Heart left ventricle (tissue), 16 donors: ENCODE measurements around the gene METTL25. TPM values are rescaled to one million over a fixed set of nuclear protein-coding genes. Genes with fewer than 3 reads are reported as not detected.

ENCODE experiments used
- ATAC-seq, 4 donors: fragments of 200-7000 bp; cut with Tn5 transposase; one replicate each; pipeline ENCODE4 v1.9.1; 2020 to 2022; ENCODE audit warnings: moderate library complexity in 4 of 4, mild to moderate bottlenecking in 3 of 4, moderate number of reproducible peaks in 1 of 4
- DNase-seq, 5 donors: peaks; one replicate each; pipeline ENCODE4 v3.0.0-alpha.2; 2020
- H3K27ac ChIP-seq, 12 donors: fragments of 200-600 bp; sonication (generic) in 4 of 12; one replicate each; pipeline versions ENCODE4 v1.5.0 to v1.8.0; 2016 to 2022; ENCODE audit warnings: mild to moderate bottlenecking in 2 of 12
- H3K27me3 ChIP-seq, 9 donors: fragments of 200-600 bp; sonication (generic) in 2 of 9; one replicate each; pipeline versions ENCODE4 v1.5.1 to v1.8.0; 2016 to 2022; ENCODE audit warnings: mild to moderate bottlenecking in 3 of 9
- H3K36me3 ChIP-seq, 9 donors: fragments of 200-600 bp; sonication (generic) in 2 of 9; one replicate each; pipeline versions ENCODE4 v1.5.0 to v1.8.0; 2018 to 2022; ENCODE audit warnings: mild to moderate bottlenecking in 2 of 9
- H3K4me1 ChIP-seq, 12 donors: fragments of 200-600 bp; sonication (generic) in 4 of 12; one replicate each; pipeline versions ENCODE4 v1.5.0 to v1.8.0; 2016 to 2022; ENCODE audit warnings: mild to moderate bottlenecking in 3 of 12
- H3K4me3 ChIP-seq, 12 donors: fragments of 200-600 bp; sonication (generic) in 4 of 12; one replicate each; pipeline versions ENCODE4 v1.5.0 to v1.8.0; 2017 to 2022; ENCODE audit warnings: mild to moderate bottlenecking in 9 of 12, moderate library complexity in 4 of 12
- H3K9me3 ChIP-seq, 12 donors: fragments of 200-600 bp; sonication (generic) in 4 of 12; one replicate each; pipeline versions ENCODE4 v1.5.0 to v1.8.0; 2016 to 2022; ENCODE audit warnings: mild to moderate bottlenecking in 1 of 12
- POLR2A ChIP-seq, 2 donors: fragments of 450-650 bp; IDR thresholded peaks; one replicate each; pipeline ENCODE4 v1.6.1; 2017; ENCODE audit warnings: antibody characterized with exemption in 2 of 2, mild to moderate bottlenecking in 2 of 2, moderate library complexity in 2 of 2
- WGBS, 4 donors: extraction: QIAGEN DNeasy Blood & Tissue Kit in 2 of 4; methylation state at CpG; one replicate each; pipeline versions ENCODE4 v1.1.5 to v1.1.7; 2013 to 2018; 5-methylcytosine and 5-hydroxymethylcytosine counted together
- intact Hi-C, 10 donors: fragments of 100-400 bp; cut with DNase I; formaldehyde crosslinking; loops; one replicate each; pipeline versions ENCODE4 v1.11.1 to v1.14.2; 2022
- polyA plus RNA-seq, 2 donors: library from polyadenylated mRNA; stranded (reverse); fragments of 200-250 nt; gene quantifications; one replicate each; pipeline ENCODE4 v1.2.3, GENCODE V29; 2013
- total RNA-seq, 9 donors: library from RNA; depleted of rRNA in 2 of 9; stranded (reverse); fragments of >200 nt in 2 of 9; fragmentation: NEBNext Ultra II Directional in 3 of 9; extraction: Animal tissue kit (Norgen Biotek cat#: 25700) in 3 of 9; gene quantifications; one replicate each; pipeline versions ENCODE4 v1.1.0 to v1.2.4, GENCODE V29; 2016 to 2023
- TF ChIP-seq, protein P1 (sequence below), 12 donors: fragments of 200-600 bp; sonication (generic) in 4 of 12; IDR thresholded peaks; one replicate each; pipeline versions ENCODE4 v1.5.0 to v1.8.0; 2018 to 2022; ENCODE audit warnings: antibody characterized with exemption in 12 of 12, mild to moderate bottlenecking in 5 of 12
- donor health status: ischemic (EF 13 %, LVEDD 7.1; RV severe dilation, severe dysfunction).
- donor health status: healthy with polysubstance abuse.
- donor health status: DM: no; HTN: yes; CAD: no.
- donor health status: DM: no; HTN: no; CAD: no.
- donor health status: ischemic (EF 25% LVEDD 6.9; RV normal size, moderate dysfunction).
- donor health status: ischemic (EF 25% LVEDD 5.7; RV mildly dilated, moderate dysfunction).
- donor health status: healthy.
- donor health status: DM: yes; HTN: yes; CAD: no.
- donor health status: ischemic (EF 35%, LVEDD 5.7; RV mildly dilated, moderate dysfunction).
- donor health status: nonischemic (EF 11% LVEDD 7.7; RV severe dilation, severe dysfunction).
- donor health status: DM: yes; HTN: yes; CAD: no.
- donor health status: PGD.
- donor health status: ischemic (EF 29% LVEDD 5.4; RV normal size, mild dysfunction).
- donor health status: nonischemic (EF 23%, LVEDD 6.1; RV moderate dilation, normal function).

Gene METTL25
- total and polyA plus RNA-seq, 11 donors = 2.2 to 19.6 (median 11.5) TPM

DNA sequence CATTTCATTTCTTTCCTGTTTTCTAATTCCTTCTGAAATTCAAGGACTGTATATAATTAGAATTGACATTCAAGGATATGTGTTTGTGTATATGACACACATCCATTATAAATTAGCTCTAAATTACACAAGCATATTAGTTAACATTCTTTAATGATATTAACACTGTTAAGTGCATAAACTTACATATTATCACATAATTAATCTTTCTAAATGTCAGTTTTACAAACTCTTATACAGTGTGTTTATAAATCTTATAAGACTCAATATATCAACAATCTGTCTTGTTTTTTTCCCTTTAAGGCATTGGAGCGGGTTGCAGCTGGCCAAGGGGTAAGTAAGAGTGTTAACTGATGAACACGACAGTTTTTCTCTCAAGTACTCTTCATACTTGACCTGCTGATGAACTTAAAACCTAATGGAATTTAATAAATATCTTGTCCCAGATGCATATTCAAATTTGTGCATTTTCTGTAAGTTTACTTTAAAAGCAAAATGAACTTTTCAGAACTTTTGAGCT lies 76.1 kb downstream of the METTL25 start:
- 78 to 93% (median 84%) methylated on average over 2 of the region's 2 CpGs for WGBS, 4 donors

DNA sequence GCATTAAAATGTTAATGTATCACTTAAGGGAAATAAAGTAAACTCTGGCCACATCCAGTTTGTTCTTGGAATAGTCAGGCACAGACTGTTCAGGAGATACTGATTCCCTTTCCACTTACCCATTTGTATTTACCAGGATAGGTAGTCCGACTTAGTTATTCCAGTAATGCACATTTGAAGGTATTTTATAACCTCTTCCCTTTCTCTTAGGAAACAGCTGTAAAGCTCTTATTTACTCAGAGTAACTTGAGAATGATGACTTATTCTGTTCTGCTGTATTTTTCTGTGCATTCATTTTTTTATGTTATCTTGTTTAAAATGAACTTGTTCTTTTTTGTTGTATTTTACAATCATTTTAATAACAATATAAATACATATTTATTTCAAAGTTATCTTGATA lies 78.0 kb downstream of the METTL25 start:
- no peak for DNase-seq
- Histone ChIP-seq H3K4me3 (no peak overlapping the region), H3K4me1 (no peaks in the 10 kb centered on the region), H3K27me3 (no peaks in the 10 kb centered on the region), H3K27ac (no peak overlapping the region), H3K36me3 (peaks cover 0 to 52% (median 10%) of the 10 kb centered on the region in 9 donors), H3K9me3 (no peaks in the 10 kb centered on the region)
- TF ChIP-seq, protein P1, sequence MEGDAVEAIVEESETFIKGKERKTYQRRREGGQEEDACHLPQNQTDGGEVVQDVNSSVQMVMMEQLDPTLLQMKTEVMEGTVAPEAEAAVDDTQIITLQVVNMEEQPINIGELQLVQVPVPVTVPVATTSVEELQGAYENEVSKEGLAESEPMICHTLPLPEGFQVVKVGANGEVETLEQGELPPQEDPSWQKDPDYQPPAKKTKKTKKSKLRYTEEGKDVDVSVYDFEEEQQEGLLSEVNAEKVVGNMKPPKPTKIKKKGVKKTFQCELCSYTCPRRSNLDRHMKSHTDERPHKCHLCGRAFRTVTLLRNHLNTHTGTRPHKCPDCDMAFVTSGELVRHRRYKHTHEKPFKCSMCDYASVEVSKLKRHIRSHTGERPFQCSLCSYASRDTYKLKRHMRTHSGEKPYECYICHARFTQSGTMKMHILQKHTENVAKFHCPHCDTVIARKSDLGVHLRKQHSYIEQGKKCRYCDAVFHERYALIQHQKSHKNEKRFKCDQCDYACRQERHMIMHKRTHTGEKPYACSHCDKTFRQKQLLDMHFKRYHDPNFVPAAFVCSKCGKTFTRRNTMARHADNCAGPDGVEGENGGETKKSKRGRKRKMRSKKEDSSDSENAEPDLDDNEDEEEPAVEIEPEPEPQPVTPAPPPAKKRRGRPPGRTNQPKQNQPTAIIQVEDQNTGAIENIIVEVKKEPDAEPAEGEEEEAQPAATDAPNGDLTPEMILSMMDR (IDR thresholded peaks at IDR 0.05) = no peak
- TF ChIP-seq POLR2A (IDR thresholded peaks at IDR 0.05) = no peak
- intact Hi-C loops = no loop called here
- 88 to 100% (median 95%) methylated on average over 1 of the region's 1 CpG for WGBS, 4 donors
- no peak for ATAC-seq

More for the DNA sequence above, 76.1 kb downstream of the METTL25 start:
- Histone ChIP-seq H3K27ac (no peak overlapping the region), H3K4me3 (no peak overlapping the region), H3K36me3 (peaks cover 0 to 40% (median 3%) of the 10 kb centered on the region in 9 donors), H3K9me3 (peaks cover 0 to 5% (median 0%) of the 10 kb centered on the region in 12 donors), H3K27me3 (no peaks in the 10 kb centered on the region), H3K4me1 (no peaks in the 10 kb centered on the region)
- DNase-seq (no peak), ATAC-seq (no peak)
- TF ChIP-seq, protein P1 (IDR thresholded peaks at IDR 0.05) = no peak
- TF ChIP-seq POLR2A (IDR thresholded peaks at IDR 0.05) = no peak
- intact Hi-C loops = no loop called here

DNA sequence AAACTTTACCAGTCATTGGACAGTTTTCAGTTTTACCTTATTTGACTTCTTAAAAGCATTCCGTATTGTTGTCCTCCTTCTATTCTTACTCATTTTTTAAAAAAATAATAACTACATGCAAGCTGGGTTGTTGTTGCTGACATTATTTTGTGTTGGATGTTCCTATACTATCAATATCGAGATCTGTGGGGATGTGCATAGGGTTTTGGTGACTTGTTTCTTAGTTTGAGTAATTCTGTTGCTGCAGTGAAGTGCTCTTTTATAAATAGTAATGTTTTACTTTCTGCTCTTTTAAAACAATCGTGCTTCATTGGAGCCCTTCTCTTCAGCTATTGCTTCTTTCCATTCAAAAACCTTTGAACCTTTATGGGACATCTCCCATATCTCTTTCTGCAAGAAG lies 79.4 kb downstream of the METTL25 start:
- Histone ChIP-seq H3K36me3 (peaks cover 0 to 58% (median 18%) of the 10 kb centered on the region in 9 donors), H3K27ac (no peak overlapping the region), H3K27me3 (no peaks in the 10 kb centered on the region), H3K4me1 (no peaks in the 10 kb centered on the region), H3K4me3 (no peak overlapping the region), H3K9me3 (no peaks in the 10 kb centered on the region)
- no peak for ATAC-seq
- intact Hi-C loops = no loop called here
- DNase-seq = no peak
- WGBS, 4 donors = 92 to 96% (median 94%) methylated on average over 3 of the region's 3 CpGs
- TF ChIP-seq POLR2A (IDR thresholded peaks at IDR 0.05) = no peak
- TF ChIP-seq, protein P1 (IDR thresholded peaks at IDR 0.05) = no peak

DNA sequence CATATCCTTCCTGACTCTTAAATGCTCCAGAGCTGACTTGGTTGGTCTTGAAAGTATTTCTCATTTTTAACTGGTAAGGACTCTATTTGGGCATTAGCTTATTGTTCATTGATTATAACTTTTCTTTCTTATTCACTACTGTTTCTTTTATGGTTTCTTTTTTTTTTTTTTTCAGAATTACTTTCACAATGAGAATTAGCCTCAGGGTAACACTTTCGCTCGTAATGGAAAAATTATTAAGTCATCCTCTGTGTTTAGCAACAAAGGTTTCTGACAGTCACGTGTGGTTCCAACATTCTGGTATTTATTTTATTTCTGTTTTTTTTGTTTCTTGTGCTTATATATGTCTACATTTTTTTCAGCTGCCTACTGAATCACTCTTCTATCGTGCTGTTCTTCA lies 80.0 kb downstream of the METTL25 start:
- H3K9me3 ChIP-seq = no peaks in the 10 kb centered on the region
- no peak for DNase-seq
- no peak overlapping the region for H3K27ac ChIP-seq
- no peak for TF ChIP-seq POLR2A (IDR thresholded peaks at IDR 0.05)
- TF ChIP-seq, protein P1 (IDR thresholded peaks at IDR 0.05) = no peak
- H3K36me3 ChIP-seq = peaks cover 0 to 58% (median 18%) of the 10 kb centered on the region in 9 donors
- ATAC-seq = no peak
- no peaks in the 10 kb centered on the region for H3K27me3 ChIP-seq
- H3K4me1 ChIP-seq = no peaks in the 10 kb centered on the region
- 82 to 94% (median 89%) methylated on average over 4 of the region's 4 CpGs for WGBS, 4 donors
- intact Hi-C loops = no loop called here
- H3K4me3 ChIP-seq = no peak overlapping the region
